Measurements from ENCODE around the gene CAPN15. TPM values are rescaled to one million over a fixed set of nuclear protein-coding genes. Genes with fewer than 3 reads are reported as not detected.

CAPN15 gene
- total and polyA plus RNA-seq, 9 of the 15 experiments (the other 6 are each of a cell fraction or from before 2014, with no cell fraction given), result 0.62 to 111 (median 14.2) TPM

GRCh38 chr16:568401-569258, 41.1 kb downstream of the CAPN15 start (continued):
- TF ChIP-seq ZNF318 (IDR thresholded peaks at IDR 0.05; ENCODE audit: borderline replicate concordance in 1 of 2, low read depth in 1 of 2) (no peak), ZNF133 (CRISPR knock-in tag; IDR thresholded peaks at IDR 0.05) (no peak), KLF13 (tag; IDR thresholded peaks at IDR 0.05; ENCODE audit: borderline replicate concordance, low read depth) (no peak), ZSCAN32 (CRISPR knock-in tag; IDR thresholded peaks at IDR 0.05) (no peak), ZNF311 (CRISPR knock-in tag; IDR thresholded peaks at IDR 0.05) (no peak), SMAD4 (CRISPR knock-in tag; conservative IDR thresholded peaks at IDR 0.05) (no peak), BHLHE40 (IDR thresholded peaks at IDR 0.05; ENCODE audit: low read length) (no peak), TAL1 (IDR thresholded peaks at IDR 0.05) (peak; percentile 34; the same call in 1 of the 2 replicates), ASH1L (IDR thresholded peaks at IDR 0.05; ENCODE audit: borderline replicate concordance, low read depth, partially characterized antibody) (no peak), HMG20A (CRISPR knock-in tag; conservative IDR thresholded peaks at IDR 0.05) (no peak), HMGN3 (IDR thresholded peaks at IDR 0.05; ENCODE audit: borderline replicate concordance, extremely low read depth, insufficient read length, low read depth, low read length) (peak; percentile 59), CBFA2T2 (conservative IDR thresholded peaks at IDR 0.05) (peak; percentile 48), DMBX1 (CRISPR knock-in tag; IDR thresholded peaks at IDR 0.05; ENCODE audit: borderline replicate concordance) (no peak), FOXK1 (CRISPR knock-in tag; IDR thresholded peaks at IDR 0.05; ENCODE audit: borderline replicate concordance) (peak; percentile 70; the same call in 1 of the 2 replicates), RNF219 (CRISPR knock-in tag; IDR thresholded peaks at IDR 0.05) (no peak), MAZ (CRISPR knock-in tag; conservative IDR thresholded peaks at IDR 0.05 in 1 of 2, IDR thresholded peaks at IDR 0.05 in 1 of 2) (peak in 1 of 2 experiments; percentile 41; a peak in 1 of 4 replicates)

Data from K562 (cell line).